NCI-H1417 treated with DMSO at 0.1 percent for 48 hours (cell line): ENCODE data around the gene MIB1.

Experiments
- DNase-seq: peaks from one replicate; lab custom pipeline; 2025; lab: John Stamatoyannopoulos, UW

Gene MIB1

DNA sequence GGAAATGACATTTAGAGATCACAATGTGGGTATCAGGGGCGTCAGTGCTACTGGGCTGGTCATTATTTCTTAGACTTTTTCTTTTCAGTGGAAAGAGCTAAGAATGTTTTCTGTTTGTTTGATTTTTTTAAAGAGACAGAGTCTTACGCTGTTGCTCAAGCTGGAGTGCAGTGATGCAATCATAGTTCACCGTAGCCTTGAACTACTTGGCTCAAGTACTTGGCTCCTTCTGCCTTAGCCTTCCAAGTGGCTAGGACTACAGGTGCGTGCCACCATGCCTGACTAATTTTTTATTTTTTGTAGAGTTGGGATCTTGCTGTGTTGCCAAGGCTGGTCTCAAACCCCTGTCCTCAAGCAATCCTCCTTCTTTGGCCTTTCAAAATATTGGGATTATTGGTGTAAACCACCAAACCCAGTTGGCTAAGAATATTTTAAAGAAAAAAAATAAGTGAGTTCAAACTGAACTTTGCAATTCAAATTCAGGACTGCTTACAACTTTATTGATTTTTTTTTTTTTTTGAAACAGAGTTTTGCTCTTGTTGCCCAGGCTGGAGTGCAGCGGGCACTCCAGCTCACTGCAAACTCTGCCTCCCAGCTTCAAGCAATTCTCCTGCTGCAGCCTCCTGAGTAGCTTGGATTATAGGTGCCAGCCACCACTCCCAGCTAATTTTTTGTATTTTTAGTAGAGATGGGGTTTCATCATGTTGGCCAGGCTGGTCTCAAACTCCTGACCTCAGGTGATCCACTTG lies 154.2 kb downstream of the MIB1 start:
- no peak for DNase-seq

DNA sequence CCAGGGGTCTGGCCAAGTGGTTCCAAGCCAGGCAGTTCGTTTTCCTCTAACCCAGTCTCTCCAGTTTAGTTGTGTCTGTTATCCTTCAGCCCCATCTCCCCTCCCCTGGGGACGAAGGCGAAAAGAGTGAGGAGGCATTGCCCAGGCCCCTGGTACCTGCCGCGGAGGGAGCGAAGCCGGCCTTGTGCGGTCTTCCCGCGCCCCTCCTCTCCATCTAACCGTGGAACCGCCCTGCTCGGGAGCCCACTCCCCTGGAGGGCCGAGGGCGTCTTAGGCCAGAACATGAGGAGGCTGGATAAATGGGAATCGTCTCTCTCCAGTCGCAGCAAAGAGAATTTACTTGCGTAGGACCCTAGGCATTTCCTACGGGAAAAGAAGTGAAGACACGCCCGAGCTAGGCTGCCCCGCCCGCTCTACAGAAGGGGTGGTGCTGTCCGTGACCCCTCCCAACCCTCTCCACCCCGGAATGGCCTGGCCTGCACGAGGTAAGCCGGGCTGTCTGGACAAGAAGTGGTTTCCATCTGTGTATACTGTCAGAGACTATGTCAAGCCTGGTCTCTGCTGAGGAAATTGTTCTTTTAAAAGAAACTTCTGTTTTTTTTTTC lies 156.2 kb downstream of the MIB1 start:
- DNase-seq = no peak

DNA sequence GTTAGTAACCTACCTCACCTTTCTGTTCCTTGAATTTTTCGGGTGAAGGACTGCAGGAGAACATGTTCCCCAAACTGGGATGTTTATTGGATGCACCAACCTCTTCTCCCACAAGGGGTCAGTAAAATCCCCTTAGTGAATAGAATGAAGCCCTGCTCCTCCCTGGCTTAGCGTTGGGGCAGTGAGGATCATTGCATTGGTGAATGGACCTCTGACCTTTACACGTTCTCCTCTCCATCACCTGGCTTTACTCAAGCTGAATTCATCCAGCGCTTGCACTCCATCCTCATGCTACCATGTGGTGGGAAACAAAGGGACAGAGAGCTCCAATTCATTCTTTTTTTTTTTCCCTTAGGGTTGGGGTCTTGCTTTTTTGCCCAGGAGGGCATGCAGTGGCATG lies 157.2 kb downstream of the MIB1 start:
- no peak for DNase-seq

DNA sequence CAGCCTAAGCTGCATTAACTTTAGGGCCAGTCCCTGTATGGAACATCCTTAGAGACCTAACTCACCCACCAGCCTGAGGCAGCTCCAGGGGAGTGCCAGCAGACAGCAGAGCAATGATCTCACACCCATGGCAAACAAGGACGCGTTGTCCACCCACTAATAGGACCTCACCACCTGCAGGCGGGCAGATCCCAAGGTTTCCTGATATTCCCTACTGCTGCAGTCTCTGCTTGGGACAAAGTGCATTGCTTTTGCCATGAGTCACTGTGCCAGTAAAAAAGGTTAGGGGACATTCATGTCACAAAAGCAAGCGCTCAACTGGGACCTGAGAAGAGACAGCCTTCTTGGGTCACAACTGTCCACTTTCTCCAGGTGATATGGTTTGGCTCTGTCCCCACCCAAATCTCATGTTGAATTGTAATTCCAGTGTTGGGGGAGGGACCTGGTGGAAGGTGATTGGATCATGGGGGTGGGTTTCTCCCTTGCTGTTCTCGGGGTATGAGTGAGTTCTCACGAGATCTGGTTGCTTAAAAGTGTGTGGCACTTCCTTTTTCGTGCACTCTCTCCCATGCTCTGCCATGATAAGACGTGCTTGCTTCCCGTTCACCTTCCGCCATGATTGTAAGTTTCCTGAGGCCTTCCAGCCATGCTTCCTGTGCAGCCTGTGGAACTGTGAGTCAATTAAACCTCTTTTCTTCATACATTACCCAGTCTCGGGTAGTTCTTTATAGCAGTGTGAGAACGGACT lies 160.2 kb downstream of the MIB1 start:
- no peak for DNase-seq

DNA sequence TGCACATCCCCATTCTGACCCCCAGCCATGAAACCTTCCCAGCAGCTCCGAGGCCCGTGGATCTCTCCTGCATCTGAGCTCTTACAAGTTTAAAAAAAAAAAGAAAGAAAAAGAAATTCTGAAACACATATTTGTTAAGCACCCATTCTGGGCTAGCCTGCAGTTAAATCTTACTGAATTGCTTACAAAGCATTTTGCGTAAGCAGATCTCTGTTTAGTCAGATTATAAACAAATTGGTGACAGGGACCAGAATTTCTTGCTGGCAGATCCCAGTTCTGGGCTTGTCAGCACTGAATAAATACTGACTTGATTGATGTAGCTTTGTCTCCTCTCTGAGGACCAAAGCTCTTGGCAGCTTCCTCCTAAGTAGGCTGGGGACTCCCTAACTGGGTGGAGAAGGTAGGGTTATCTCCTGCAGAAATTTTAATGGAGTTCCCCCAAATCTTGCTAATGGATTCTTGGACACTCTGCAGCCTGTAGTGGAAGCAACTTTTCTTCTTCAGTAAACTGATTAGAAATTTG lies 160.9 kb downstream of the MIB1 start:
- DNase-seq = no peak

DNA sequence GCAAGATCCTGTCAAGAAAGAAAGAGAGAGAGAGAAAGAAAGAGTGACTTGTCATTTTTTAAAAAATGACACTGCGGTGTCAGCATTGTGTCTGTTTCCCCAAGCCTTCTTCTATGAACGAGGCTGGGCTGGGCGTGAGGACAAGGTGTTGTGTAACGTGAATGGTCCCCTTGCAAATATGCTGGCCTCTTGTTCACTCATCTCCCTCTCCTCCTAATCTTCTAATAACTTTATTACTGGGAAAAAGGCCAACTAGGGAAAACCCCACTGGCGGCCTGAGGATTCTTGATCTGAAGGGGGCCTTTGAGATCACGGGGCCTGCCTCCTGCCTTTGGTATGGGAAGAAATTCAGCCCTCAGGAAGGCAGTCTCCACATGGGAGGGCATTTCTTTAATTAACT lies 163.1 kb downstream of the MIB1 start:
- DNase-seq = no peak

DNA sequence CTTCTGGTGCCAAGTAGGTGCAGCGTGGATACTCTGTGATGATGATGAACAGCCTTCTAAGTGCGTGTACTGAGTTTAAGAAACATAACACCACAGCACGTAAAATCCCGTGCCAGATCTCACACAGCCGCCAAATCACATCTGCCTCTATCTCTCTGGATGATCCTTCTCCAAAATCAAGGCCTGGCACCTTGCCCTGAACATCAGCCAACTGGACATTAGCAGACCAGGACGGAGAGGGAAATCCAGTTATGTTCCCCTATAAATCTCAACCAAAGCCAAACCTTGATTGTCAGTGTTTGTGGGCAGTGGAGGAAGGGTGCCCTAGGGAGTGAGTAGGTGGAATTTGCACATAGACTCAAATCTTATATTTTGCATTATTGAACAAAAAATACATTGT lies 164.3 kb downstream of the MIB1 start:
- DNase-seq = no peak

DNA sequence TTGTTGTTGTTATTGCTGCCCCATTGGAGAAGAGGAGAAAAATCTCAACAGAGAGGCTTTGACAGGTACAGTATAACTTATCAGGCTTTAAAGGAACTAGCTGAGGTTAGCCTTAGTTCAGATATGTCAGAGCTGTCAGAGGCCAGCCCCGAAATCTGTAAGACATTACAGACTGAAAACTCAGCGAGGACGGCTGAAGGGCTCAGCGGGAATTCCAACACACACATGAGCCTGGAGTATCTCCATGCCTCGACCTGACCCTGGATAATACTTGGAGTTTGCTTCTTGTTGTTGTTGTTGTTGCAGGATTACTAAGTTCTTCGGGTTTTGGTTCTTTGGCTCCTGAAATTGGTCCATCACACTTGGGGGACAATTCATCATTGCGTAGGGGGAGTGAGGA lies 166.9 kb downstream of the MIB1 start:
- DNase-seq = no peak

DNA sequence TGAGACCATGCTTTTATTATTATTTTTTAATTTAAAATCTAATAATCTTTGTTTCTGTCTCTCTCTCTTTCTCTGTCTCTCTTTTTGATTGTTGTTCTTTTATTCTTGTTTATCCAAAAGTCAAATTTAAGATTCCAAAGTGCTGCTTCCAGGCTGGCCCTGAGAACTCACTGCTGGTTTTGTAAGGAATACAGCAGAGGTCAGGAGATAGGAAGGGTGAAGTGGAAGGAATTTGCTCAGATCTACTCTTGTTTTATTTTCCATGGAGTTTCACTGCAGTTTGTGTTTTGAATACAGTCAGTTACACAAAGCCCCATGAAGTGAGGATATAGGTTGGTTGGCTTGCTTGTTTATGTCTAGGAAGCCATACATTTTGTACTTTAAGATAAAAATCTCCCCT lies 168.1 kb downstream of the MIB1 start:
- no peak for DNase-seq

DNA sequence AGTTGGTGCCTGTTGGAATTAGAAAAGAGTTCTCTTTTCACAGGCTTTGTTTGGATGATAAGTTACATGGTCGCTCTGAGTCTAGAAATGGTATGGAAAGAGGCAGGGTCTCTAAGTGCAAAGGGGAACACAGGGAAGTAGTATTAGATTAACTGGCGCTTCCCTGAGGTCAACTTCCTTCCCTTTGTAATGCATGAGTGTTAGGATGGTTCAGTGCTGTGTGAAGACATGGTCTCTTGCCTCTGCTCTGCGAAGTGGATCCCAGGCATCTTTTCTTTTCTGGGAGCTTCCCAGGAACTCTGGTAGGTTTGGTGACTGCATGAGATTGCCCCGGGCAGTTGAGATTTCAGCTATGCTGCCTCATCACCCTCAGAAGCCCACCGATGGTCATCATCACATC lies 170.3 kb downstream of the MIB1 start:
- no peak for DNase-seq

DNA sequence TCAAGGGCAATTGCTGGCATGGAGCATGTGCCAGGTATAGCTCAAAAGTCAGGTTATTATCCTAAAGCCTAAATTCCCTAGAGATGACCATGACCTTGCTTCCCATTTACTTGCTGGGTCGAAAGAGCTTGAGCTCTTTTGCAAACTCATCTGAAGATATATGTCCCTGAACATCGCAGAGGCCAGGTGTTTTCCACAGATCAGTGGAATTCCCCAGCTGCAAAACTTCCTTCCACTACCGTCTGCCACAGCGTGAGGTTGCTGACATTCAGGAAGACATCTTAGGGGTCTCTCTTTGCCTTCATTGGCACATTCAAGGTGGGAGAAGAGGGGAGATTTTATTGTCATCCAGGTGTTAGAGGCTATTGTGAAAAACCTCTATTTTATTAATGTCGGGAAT lies 171.0 kb downstream of the MIB1 start:
- no peak for DNase-seq

DNA sequence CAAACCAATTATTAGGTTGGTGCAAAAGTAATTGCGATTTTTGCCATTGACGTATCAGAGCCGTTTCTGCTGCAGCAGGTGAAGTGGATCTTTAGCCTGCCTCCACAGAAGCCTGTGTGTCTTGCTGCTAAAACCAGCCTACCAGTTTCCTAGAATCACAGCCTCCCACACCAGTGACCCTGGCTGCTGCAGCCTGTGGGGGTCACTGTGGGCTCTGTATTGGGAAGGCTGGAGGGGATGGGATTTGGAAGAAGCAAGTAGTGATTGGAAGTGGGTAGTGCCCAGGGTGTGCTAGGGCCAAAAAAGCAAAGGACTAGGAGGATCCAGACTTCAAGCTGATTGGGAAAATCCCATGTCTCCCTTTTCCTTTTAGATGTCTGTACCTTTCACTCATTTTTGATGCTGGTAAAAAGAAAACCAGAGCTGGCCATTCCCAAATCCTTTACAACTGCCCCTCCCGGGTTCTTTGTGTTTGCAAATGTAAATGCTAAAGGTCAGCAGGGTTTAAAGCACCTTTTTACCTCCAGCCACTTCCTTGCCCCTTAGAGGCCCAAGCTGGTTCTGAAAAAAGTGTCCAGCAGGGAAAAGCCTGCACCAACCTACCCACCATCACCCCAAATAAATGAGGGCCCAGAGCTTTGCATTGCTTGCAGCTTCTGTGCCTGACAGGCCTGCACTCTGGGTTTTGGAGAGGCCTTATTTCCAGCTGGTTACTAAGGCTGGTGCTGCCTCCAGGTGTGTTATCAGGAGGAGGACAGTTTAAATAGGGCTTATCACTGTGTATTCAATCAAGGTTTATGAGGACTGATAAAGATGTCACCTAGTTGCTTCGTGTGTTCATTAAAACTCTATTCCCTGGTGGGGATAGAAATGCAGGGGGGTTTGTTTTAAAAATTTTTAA lies 172.0 kb downstream of the MIB1 start:
- DNase-seq = no peak

DNA sequence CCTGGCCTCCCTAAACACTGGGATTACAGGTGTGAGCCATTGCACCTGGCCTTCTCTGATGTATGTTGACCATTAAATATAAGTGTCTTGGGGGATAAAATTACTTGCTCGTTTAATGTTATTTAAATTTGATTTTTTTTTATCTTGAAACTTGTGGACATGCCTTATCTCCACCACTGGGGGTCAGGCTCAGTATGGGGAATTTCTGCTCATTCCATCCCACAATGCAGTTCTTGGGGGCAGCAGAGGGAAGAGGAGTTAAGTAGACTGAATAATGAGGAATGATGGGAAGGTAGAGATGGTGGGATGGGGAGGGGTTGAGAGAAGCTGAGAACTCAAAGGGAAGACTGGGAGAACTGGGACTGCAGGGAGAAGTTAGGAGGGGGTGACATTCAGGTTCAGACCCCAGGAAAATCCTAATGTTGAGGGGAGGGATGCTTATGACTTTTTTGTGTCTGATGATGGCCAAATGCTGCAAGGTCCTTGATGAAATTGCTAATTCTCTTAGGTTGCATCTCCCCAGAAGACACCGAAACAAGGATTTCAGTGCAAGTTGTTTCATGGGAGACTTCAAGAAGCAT lies 174.2 kb downstream of the MIB1 start:
- no peak for DNase-seq

DNA sequence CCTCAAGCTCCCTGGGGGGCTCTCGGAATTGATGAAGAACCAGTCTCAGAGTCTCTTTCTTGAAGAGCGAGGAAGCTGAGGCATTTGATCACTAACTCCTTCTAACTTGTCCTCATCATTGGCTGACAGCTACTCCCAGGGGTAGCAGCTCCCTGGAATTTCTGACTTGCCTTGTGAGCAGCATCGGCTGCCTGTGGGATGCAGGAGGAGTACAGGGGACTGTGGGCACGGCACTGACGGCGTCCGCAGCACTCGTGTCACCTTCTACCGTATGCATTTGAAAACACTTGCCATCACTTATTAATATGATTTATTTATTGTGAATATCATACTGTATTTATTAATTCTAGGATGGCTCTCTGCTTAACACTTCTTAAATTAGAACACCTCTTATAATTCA lies 175.0 kb downstream of the MIB1 start:
- no peak for DNase-seq

DNA sequence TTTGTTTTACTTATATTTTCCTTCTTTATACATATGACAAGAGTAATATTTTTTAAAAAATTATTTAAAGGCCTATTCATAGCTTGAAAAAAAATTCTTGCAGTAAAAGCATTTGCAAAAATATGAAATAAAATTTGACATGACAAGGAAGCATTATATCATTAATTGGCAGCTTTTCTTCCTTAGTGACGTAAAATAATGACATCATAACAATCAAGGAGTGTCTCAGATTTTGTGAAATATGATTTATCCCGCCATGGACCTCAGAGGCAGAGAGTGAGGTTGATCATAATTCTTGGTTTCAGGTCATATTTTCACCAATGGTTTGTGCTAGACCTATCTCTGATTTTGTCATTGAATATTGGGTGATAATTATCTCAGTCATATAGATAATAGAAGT lies 176.0 kb downstream of the MIB1 start:
- no peak for DNase-seq

DNA sequence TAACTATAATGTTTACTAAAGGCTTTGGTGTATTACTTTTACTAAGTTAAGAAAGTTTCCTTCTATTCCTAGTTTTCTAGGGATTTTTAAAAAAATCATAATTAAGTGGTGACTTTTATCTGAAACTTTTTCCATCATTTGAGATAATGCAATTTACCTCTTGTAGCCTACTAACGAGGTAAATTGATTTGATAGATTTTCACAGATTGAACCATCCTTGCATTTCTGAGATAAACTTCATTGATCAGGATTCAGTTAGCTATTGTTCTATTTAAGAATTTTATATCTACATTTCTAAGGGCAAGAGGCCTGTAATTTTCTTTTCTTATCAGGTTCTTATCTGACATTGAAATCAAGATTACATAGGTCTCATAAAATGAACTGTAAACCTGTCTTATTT lies 178.1 kb downstream of the MIB1 start:
- DNase-seq = no peak
